ENCODE results near the gene KIAA2012.
"Not testable (repeated sequence)": the region's sequence is repeated elsewhere in the genome, so short reads cannot be mapped to it uniquely, and the experiment has no call there.

The KIAA2012 gene

GRCh38 chr2:202135091-202135874 lies 62.2 kb downstream of the KIAA2012 start:
- no peak for TF ChIP-seq FOXA1 (IDR thresholded peaks at IDR 0.05)
- no peak for TF ChIP-seq FOXM1 (IDR thresholded peaks at IDR 0.05; ENCODE audit: borderline replicate concordance)
- TF ChIP-seq LEF1 (IDR thresholded peaks at IDR 0.05; ENCODE audit: borderline replicate concordance) = no peak
- TF ChIP-seq NFRKB (IDR thresholded peaks at IDR 0.05) = no peak
- no peak for TF ChIP-seq TARDBP (IDR thresholded peaks at IDR 0.05)
- no peak for TF ChIP-seq SUZ12 (IDR thresholded peaks at IDR 0.05)
- no peak for TF ChIP-seq HDGF (IDR thresholded peaks at IDR 0.05; ENCODE audit: borderline replicate concordance)
- no peak for TF ChIP-seq ZNF384 (IDR thresholded peaks at IDR 0.05)
- TF ChIP-seq L3MBTL2 (conservative IDR thresholded peaks at IDR 0.05) = no peak
- TF ChIP-seq PKNOX1 (IDR thresholded peaks at IDR 0.05) = no peak
- TF ChIP-seq SP1 (IDR thresholded peaks at IDR 0.05) = no peak
- TF ChIP-seq FOXK2 (IDR thresholded peaks at IDR 0.05) = no peak
- TF ChIP-seq ELF4 (IDR thresholded peaks at IDR 0.05) = no peak
- POLR2A ChIA-PET = no interaction called here
- CTCF ChIA-PET = no interaction called here
- no peak for DNase-seq (ENCODE audit: extremely low spot score)

DNA sequence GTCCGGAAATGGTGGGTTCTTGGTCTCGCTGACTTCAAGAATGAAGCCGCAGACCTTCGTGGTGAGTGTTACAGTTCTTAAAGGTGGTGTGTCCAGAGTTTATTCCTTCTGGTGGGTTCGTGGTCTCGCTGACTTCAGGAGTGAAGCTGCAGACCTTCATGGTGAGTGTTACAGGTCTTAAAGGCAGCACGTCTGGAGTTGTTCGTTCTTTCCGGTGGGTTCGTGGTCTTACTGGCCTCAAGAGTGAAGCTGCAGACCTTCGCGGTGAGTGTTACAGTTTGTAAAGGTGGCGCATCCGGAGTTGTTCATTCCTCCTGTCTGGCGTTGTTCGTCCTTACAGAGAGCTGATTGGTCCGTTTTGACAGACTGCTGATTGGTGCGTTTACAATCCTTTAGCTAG lies 63.0 kb downstream of the KIAA2012 start:
- DNase-seq (ENCODE audit: extremely low spot score); POLR2A ChIA-PET: not testable (repeated sequence)
- CTCF ChIA-PET = interaction anchor here (0.6 kb wide), 1 partner anchor 452 kb away, joined by 5 read pairs; no protein-coding TSS in a partner anchor

GRCh38 chr2:202136526-202136925 lies 63.5 kb downstream of the KIAA2012 start:
- DNase-seq (ENCODE audit: extremely low spot score) = no peak
- POLR2A ChIA-PET = no interaction called here
- CTCF ChIA-PET = interaction anchor here (0.6 kb wide), 1 partner anchor 452 kb away, joined by 5 read pairs; no protein-coding TSS in a partner anchor
- no peak for TF ChIP-seq CTBP1 (IDR thresholded peaks at IDR 0.05; ENCODE audit: borderline replicate concordance)
- no peak for TF ChIP-seq NFRKB (IDR thresholded peaks at IDR 0.05)

- DNase-seq (ENCODE audit: extremely low spot score) = no peak
- CTCF ChIA-PET = no interaction called here
- TF ChIP-seq FOXK2 (IDR thresholded peaks at IDR 0.05) = no peak
- POLR2A ChIA-PET = no interaction called here
These were observed 67.6 kb downstream of the KIAA2012 start for GRCh38 chr2:202140522-202141252.

- ChIA-PET CTCF (no interaction called here), POLR2A (no interaction called here)
- TF ChIP-seq HDGF (IDR thresholded peaks at IDR 0.05; ENCODE audit: borderline replicate concordance) (no peak), FOXK2 (IDR thresholded peaks at IDR 0.05) (no peak), SP1 (IDR thresholded peaks at IDR 0.05) (no peak), ARNT (IDR thresholded peaks at IDR 0.05) (no peak), CTBP1 (IDR thresholded peaks at IDR 0.05; ENCODE audit: borderline replicate concordance) (no peak), FOXA1 (IDR thresholded peaks at IDR 0.05) (no peak), L3MBTL2 (conservative IDR thresholded peaks at IDR 0.05) (no peak), NFRKB (IDR thresholded peaks at IDR 0.05) (no peak), ZNF384 (IDR thresholded peaks at IDR 0.05) (no peak), ELF4 (IDR thresholded peaks at IDR 0.05) (no peak), TARDBP (IDR thresholded peaks at IDR 0.05) (no peak), PKNOX1 (IDR thresholded peaks at IDR 0.05) (no peak), LEF1 (IDR thresholded peaks at IDR 0.05; ENCODE audit: borderline replicate concordance) (no peak)
- DNase-seq (ENCODE audit: extremely low spot score) = no peak
These were observed 68.4 kb downstream of the KIAA2012 start for GRCh38 chr2:202141329-202141947.

DNA sequence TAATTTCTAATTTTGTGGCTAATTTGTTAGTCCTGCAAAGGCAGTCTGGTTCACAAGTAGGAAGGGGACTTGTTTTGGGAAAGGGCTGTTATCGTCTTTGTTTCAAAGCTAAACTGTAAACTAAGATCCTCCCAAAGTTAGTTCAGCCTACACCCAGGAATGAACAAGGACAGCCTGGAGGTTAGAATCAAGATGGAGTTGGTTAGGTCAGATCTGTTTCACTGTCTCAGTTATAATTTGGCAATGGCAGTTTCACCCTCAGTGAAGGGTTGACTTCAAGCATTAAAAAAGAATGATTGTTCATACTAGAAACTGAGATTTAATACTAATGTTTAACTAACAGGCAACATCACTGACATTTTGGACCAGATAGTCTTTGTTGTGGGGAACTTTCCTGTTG lies 69.5 kb downstream of the KIAA2012 start:
- POLR2A ChIA-PET = no interaction called here
- DNase-seq (ENCODE audit: extremely low spot score) = no peak
- CTCF ChIA-PET = no interaction called here
- TF ChIP-seq FOXA1 (IDR thresholded peaks at IDR 0.05) (no peak), ZNF384 (IDR thresholded peaks at IDR 0.05) (no peak), ARNT (IDR thresholded peaks at IDR 0.05) (no peak), ELF4 (IDR thresholded peaks at IDR 0.05) (no peak), SP1 (IDR thresholded peaks at IDR 0.05) (no peak), FOXM1 (IDR thresholded peaks at IDR 0.05; ENCODE audit: borderline replicate concordance) (no peak), HDGF (IDR thresholded peaks at IDR 0.05; ENCODE audit: borderline replicate concordance) (no peak), CTBP1 (IDR thresholded peaks at IDR 0.05; ENCODE audit: borderline replicate concordance) (no peak), NFRKB (IDR thresholded peaks at IDR 0.05) (no peak)

GRCh38 chr2:202147775-202148174 lies 74.7 kb downstream of the KIAA2012 start:
- TF ChIP-seq NFRKB (IDR thresholded peaks at IDR 0.05) (no peak), LEF1 (IDR thresholded peaks at IDR 0.05; ENCODE audit: borderline replicate concordance) (no peak), FOXA1 (IDR thresholded peaks at IDR 0.05) (no peak), CTBP1 (IDR thresholded peaks at IDR 0.05; ENCODE audit: borderline replicate concordance) (no peak), ARNT (IDR thresholded peaks at IDR 0.05) (no peak), ZNF384 (IDR thresholded peaks at IDR 0.05) (no peak), PKNOX1 (IDR thresholded peaks at IDR 0.05) (no peak), FOXK2 (IDR thresholded peaks at IDR 0.05) (no peak), BHLHE40 (IDR thresholded peaks at IDR 0.05; ENCODE audit: borderline replicate concordance) (no peak), FOXM1 (IDR thresholded peaks at IDR 0.05; ENCODE audit: borderline replicate concordance) (no peak), HDGF (IDR thresholded peaks at IDR 0.05; ENCODE audit: borderline replicate concordance) (no peak)
- DNase-seq (ENCODE audit: extremely low spot score) = no peak
- CTCF ChIA-PET = no interaction called here
- POLR2A ChIA-PET = interaction anchor here (1.5 to 1.6 kb wide), 2 partner anchors 37 to 290 kb away, joined by 3 to 4 read pairs; no protein-coding TSS in a partner anchor
